ENCODE results near the gene CCR5.

DNA sequence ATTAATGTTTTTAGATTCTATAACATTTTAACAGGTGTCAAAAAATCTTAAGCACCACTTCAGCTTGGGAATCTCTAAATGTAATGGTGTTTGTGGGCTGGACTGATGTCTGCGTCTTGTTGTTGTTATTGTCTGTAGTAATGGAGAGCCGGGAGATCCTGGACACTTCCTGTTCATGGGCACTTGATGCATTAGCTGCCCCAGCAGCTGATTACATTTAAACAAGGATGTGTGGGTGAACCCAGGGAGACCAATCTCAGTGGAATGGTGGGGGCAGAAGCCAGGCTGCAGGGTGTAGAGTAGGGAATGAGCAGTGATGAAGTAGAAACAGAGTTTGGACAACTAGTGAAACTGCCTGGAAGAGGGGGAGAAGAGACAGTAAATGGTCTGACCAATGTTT lies 28.4 kb downstream of the CCR5 start:
- TF ChIP-seq, protein P1, sequence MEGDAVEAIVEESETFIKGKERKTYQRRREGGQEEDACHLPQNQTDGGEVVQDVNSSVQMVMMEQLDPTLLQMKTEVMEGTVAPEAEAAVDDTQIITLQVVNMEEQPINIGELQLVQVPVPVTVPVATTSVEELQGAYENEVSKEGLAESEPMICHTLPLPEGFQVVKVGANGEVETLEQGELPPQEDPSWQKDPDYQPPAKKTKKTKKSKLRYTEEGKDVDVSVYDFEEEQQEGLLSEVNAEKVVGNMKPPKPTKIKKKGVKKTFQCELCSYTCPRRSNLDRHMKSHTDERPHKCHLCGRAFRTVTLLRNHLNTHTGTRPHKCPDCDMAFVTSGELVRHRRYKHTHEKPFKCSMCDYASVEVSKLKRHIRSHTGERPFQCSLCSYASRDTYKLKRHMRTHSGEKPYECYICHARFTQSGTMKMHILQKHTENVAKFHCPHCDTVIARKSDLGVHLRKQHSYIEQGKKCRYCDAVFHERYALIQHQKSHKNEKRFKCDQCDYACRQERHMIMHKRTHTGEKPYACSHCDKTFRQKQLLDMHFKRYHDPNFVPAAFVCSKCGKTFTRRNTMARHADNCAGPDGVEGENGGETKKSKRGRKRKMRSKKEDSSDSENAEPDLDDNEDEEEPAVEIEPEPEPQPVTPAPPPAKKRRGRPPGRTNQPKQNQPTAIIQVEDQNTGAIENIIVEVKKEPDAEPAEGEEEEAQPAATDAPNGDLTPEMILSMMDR (IDR thresholded peaks at IDR 0.05 in 8 of 11, conservative IDR thresholded peaks at IDR 0.05 in 3 of 11): no peak
- no peak for TF ChIP-seq POLR2A (IDR thresholded peaks at IDR 0.05)
